Measurements from ENCODE around the gene KBTBD3.

KBTBD3 gene

GRCh38 chr11:106101819-106102218, 24.7 kb upstream of the KBTBD3 start:
- Histone ChIP-seq H3K4me3 (ENCODE audit: insufficient read depth in 1 of 2, low read depth in 1 of 2, low read length in 2 of 2) (no peak overlapping the region), H3K4me2 (ENCODE audit: low read length, poor library complexity, severe bottlenecking) (no peak overlapping the region), H2BK12ac (ENCODE audit: low read length in 2 of 2) (no peak overlapping the region), H4K91ac (ENCODE audit: low read length) (no peak overlapping the region), H3K9me3 (ENCODE audit: control insufficient read depth, low read length) (no peaks in the 10 kb centered on the region), H2BK15ac (ENCODE audit: low read depth, poor library complexity, severe bottlenecking) (no peak overlapping the region), H2AK5ac (ENCODE audit: low read length, severe bottlenecking) (no peak overlapping the region), H2BK5ac (ENCODE audit: low read depth, low read length, poor library complexity, severe bottlenecking) (no peak overlapping the region), H2BK120ac (ENCODE audit: low read depth, low read length) (no peak overlapping the region), H4K8ac (ENCODE audit: low read length) (no peak overlapping the region), H3K4ac (ENCODE audit: low read depth in 1 of 2, low read length in 2 of 2) (no peak overlapping the region), H3K27me3 (ENCODE audit: control insufficient read depth in 1 of 2, insufficient read depth in 1 of 2, low read length in 2 of 2) (no peaks in the 10 kb centered on the region), H3K79me1 (replicated peaks; ENCODE audit: low read length, poor library complexity, severe bottlenecking) (no peaks in the 10 kb centered on the region), H2AFZ (ENCODE audit: low read depth, low read length) (no peak overlapping the region), H3K9ac (ENCODE audit: low read length) (no peak overlapping the region), H3K4me1 (ENCODE audit: control insufficient read depth, insufficient read depth, low read depth, low read length) (no peaks in the 10 kb centered on the region), H3K27ac (ENCODE audit: low read length, poor library complexity, severe bottlenecking) (no peak overlapping the region), H3K23ac (ENCODE audit: low read length in 2 of 2) (no peak overlapping the region), H3K18ac (ENCODE audit: low read depth in 1 of 2, low read length in 2 of 2) (no peak overlapping the region), H3K14ac (ENCODE audit: low read length in 2 of 2) (no peak overlapping the region), H3K36me3 (ENCODE audit: control insufficient read depth in 1 of 2, insufficient read depth in 2 of 2, low read depth in 1 of 2, low read length in 2 of 2) (peaks cover 0 to 28% of the 10 kb centered on the region in 2 experiments)
- WGBS = 100% methylated on average over 1 of the region's 1 CpG
- DNase-seq = peak; percentile 63

- Histone ChIP-seq H3K27ac (ENCODE audit: low read length, poor library complexity, severe bottlenecking) (no peak overlapping the region), H3K4me3 (ENCODE audit: insufficient read depth in 1 of 2, low read depth in 1 of 2, low read length in 2 of 2) (no peak overlapping the region), H3K36me3 (ENCODE audit: control insufficient read depth in 1 of 2, insufficient read depth in 2 of 2, low read depth in 1 of 2, low read length in 2 of 2) (peaks cover 0 to 33% of the 10 kb centered on the region in 2 experiments), H2AK5ac (ENCODE audit: low read length, severe bottlenecking) (no peak overlapping the region), H3K4me1 (ENCODE audit: control insufficient read depth, insufficient read depth, low read depth, low read length) (no peaks in the 10 kb centered on the region), H3K14ac (ENCODE audit: low read length in 2 of 2) (no peak overlapping the region), H3K79me1 (replicated peaks; ENCODE audit: low read length, poor library complexity, severe bottlenecking) (no peaks in the 10 kb centered on the region), H3K9me3 (ENCODE audit: control insufficient read depth, low read length) (no peaks in the 10 kb centered on the region), H3K18ac (ENCODE audit: low read depth in 1 of 2, low read length in 2 of 2) (no peak overlapping the region), H3K9ac (ENCODE audit: low read length) (no peak overlapping the region), H3K23ac (ENCODE audit: low read length in 2 of 2) (no peak overlapping the region), H3K4ac (ENCODE audit: low read depth in 1 of 2, low read length in 2 of 2) (no peak overlapping the region), H2BK15ac (ENCODE audit: low read depth, poor library complexity, severe bottlenecking) (no peak overlapping the region), H2AFZ (ENCODE audit: low read depth, low read length) (no peak overlapping the region), H2BK120ac (ENCODE audit: low read depth, low read length) (no peak overlapping the region), H2BK5ac (ENCODE audit: low read depth, low read length, poor library complexity, severe bottlenecking) (no peak overlapping the region), H4K8ac (ENCODE audit: low read length) (no peak overlapping the region), H2BK12ac (ENCODE audit: low read length in 2 of 2) (no peak overlapping the region), H4K91ac (ENCODE audit: low read length) (no peak overlapping the region), H3K27me3 (ENCODE audit: control insufficient read depth in 1 of 2, insufficient read depth in 1 of 2, low read length in 2 of 2) (no peaks in the 10 kb centered on the region), H3K4me2 (ENCODE audit: low read length, poor library complexity, severe bottlenecking) (no peak overlapping the region)
- WGBS = 71% methylated on average over 2 of the region's 3 CpGs
- DNase-seq = no peak
Observed at GRCh38 chr11:106101370-106101769, 24.2 kb upstream of the KBTBD3 start.

- no peak overlapping the region for H2AFZ ChIP-seq (ENCODE audit: low read depth, low read length)
- no peak overlapping the region for H3K14ac ChIP-seq (ENCODE audit: low read length in 2 of 2)
- no peak overlapping the region for H3K4ac ChIP-seq (ENCODE audit: low read depth in 1 of 2, low read length in 2 of 2)
- H3K27ac ChIP-seq (ENCODE audit: low read length, poor library complexity, severe bottlenecking) = no peak overlapping the region
- H2BK5ac ChIP-seq (ENCODE audit: low read depth, low read length, poor library complexity, severe bottlenecking) = no peak overlapping the region
- H3K9me3 ChIP-seq (ENCODE audit: control insufficient read depth, low read length) = no peaks in the 10 kb centered on the region
- H4K91ac ChIP-seq (ENCODE audit: low read length) = no peak overlapping the region
- 100% methylated on average over 1 of the region's 1 CpG for WGBS
- no peak overlapping the region for H3K9ac ChIP-seq (ENCODE audit: low read length)
- no peak overlapping the region for H2BK120ac ChIP-seq (ENCODE audit: low read depth, low read length)
- H3K18ac ChIP-seq (ENCODE audit: low read depth in 1 of 2, low read length in 2 of 2) = no peak overlapping the region
- H2BK15ac ChIP-seq (ENCODE audit: low read depth, poor library complexity, severe bottlenecking) = no peak overlapping the region
- H3K27me3 ChIP-seq (ENCODE audit: control insufficient read depth in 1 of 2, insufficient read depth in 1 of 2, low read length in 2 of 2) = no peaks in the 10 kb centered on the region
- H3K4me3 ChIP-seq (ENCODE audit: insufficient read depth in 1 of 2, low read depth in 1 of 2, low read length in 2 of 2) = no peak overlapping the region
- H4K8ac ChIP-seq (ENCODE audit: low read length) = no peak overlapping the region
- H2AK5ac ChIP-seq (ENCODE audit: low read length, severe bottlenecking) = no peak overlapping the region
- no peak overlapping the region for H2BK12ac ChIP-seq (ENCODE audit: low read length in 2 of 2)
- no peak overlapping the region for H3K4me2 ChIP-seq (ENCODE audit: low read length, poor library complexity, severe bottlenecking)
- H3K4me1 ChIP-seq (ENCODE audit: control insufficient read depth, insufficient read depth, low read depth, low read length) = no peaks in the 10 kb centered on the region
- DNase-seq = no peak
- H3K79me1 ChIP-seq (replicated peaks; ENCODE audit: low read length, poor library complexity, severe bottlenecking) = peaks cover 3% of the 10 kb centered on the region
- peaks cover 3 to 56% of the 10 kb centered on the region in 2 experiments for H3K36me3 ChIP-seq (ENCODE audit: control insufficient read depth in 1 of 2, insufficient read depth in 2 of 2, low read depth in 1 of 2, low read length in 2 of 2)
- H3K23ac ChIP-seq (ENCODE audit: low read length in 2 of 2) = no peak overlapping the region
Observed at GRCh38 chr11:106098893-106099553, 21.9 kb upstream of the KBTBD3 start.

GRCh38 chr11:106092446-106092845, 15.3 kb upstream of the KBTBD3 start:
- no CpG with 5 or more reads among the region's 1 CpG for WGBS
- Histone ChIP-seq H4K8ac (ENCODE audit: low read length) (no peak overlapping the region), H3K27ac (ENCODE audit: low read length, poor library complexity, severe bottlenecking) (no peak overlapping the region), H3K23ac (ENCODE audit: low read length in 2 of 2) (no peak overlapping the region), H3K36me3 (ENCODE audit: control insufficient read depth in 1 of 2, insufficient read depth in 2 of 2, low read depth in 1 of 2, low read length in 2 of 2) (peaks cover 3 to 74% of the 10 kb centered on the region in 2 experiments), H3K14ac (ENCODE audit: low read length in 2 of 2) (no peak overlapping the region), H3K9me3 (ENCODE audit: control insufficient read depth, low read length) (no peaks in the 10 kb centered on the region), H3K9ac (ENCODE audit: low read length) (no peak overlapping the region), H2AFZ (ENCODE audit: low read depth, low read length) (no peak overlapping the region), H3K4me3 (ENCODE audit: insufficient read depth in 1 of 2, low read depth in 1 of 2, low read length in 2 of 2) (no peak overlapping the region), H4K91ac (ENCODE audit: low read length) (no peak overlapping the region), H3K4me2 (ENCODE audit: low read length, poor library complexity, severe bottlenecking) (no peak overlapping the region), H2AK5ac (ENCODE audit: low read length, severe bottlenecking) (no peak overlapping the region), H3K4me1 (ENCODE audit: control insufficient read depth, insufficient read depth, low read depth, low read length) (no peaks in the 10 kb centered on the region), H2BK120ac (ENCODE audit: low read depth, low read length) (no peak overlapping the region), H3K27me3 (ENCODE audit: control insufficient read depth in 1 of 2, insufficient read depth in 1 of 2, low read length in 2 of 2) (no peaks in the 10 kb centered on the region), H2BK5ac (ENCODE audit: low read depth, low read length, poor library complexity, severe bottlenecking) (no peak overlapping the region), H2BK15ac (ENCODE audit: low read depth, poor library complexity, severe bottlenecking) (no peak overlapping the region), H3K18ac (ENCODE audit: low read depth in 1 of 2, low read length in 2 of 2) (no peak overlapping the region), H3K79me1 (replicated peaks; ENCODE audit: low read length, poor library complexity, severe bottlenecking) (peaks cover 7% of the 10 kb centered on the region), H3K4ac (ENCODE audit: low read depth in 1 of 2, low read length in 2 of 2) (no peak overlapping the region), H2BK12ac (ENCODE audit: low read length in 2 of 2) (no peak overlapping the region)
- DNase-seq = no peak
